Duodenal mucosa (tissue), 2 donors: ENCODE data around the gene HOXD12.

Experiments
- H3K27ac ChIP-seq: one replicate; pipeline ENCODE4 v1.7.0; 2013; ENCODE audit warnings: low read depth, low read length
- H3K27me3 ChIP-seq, 2 donors: one replicate each; pipeline ENCODE4 v1.7.0; 2013; ENCODE audit warnings: low read length in 2 of 2, control low read depth in 1 of 2; ENCODE audit not compliant: insufficient read depth in 2 of 2, control insufficient read depth in 1 of 2
- H3K36me3 ChIP-seq, 2 donors: one replicate each; pipeline ENCODE4 v1.7.0; 2013; ENCODE audit warnings: low read length in 2 of 2, control low read depth in 1 of 2; ENCODE audit not compliant: insufficient read depth in 2 of 2, control insufficient read depth in 1 of 2
- H3K4me1 ChIP-seq, 2 donors: one replicate each; pipeline ENCODE4 v1.7.0; 2013; ENCODE audit warnings: low read length in 2 of 2, control low read depth in 1 of 2; ENCODE audit not compliant: insufficient read depth in 2 of 2, control insufficient read depth in 1 of 2
- H3K4me3 ChIP-seq, 2 donors: one replicate each; pipeline ENCODE4 v1.7.0; 2013; ENCODE audit warnings: low read length in 2 of 2, low read depth in 1 of 2
- H3K9ac ChIP-seq, 2 donors: one replicate each; pipeline ENCODE4 v1.7.0; 2013; ENCODE audit warnings: low read length in 2 of 2, low read depth in 1 of 2
- H3K9me3 ChIP-seq, 2 donors: one replicate each; pipeline ENCODE4 v1.7.0; 2013; ENCODE audit warnings: low read length in 2 of 2, control low read depth in 1 of 2; ENCODE audit not compliant: control insufficient read depth in 1 of 2

HOXD12 gene

GRCh38 chr2:176072951-176073904 is 26.4 kb upstream of the HOXD12 start:
- H3K9me3 ChIP-seq = no peaks in the 10 kb centered on the region
- H3K4me3 ChIP-seq = no peak overlapping the region
- no peak overlapping the region for H3K27ac ChIP-seq
- H3K9ac ChIP-seq = no peak overlapping the region
- H3K36me3 ChIP-seq = no peaks in the 10 kb centered on the region
- H3K4me1 ChIP-seq = peaks cover 6 to 8% of the 10 kb centered on the region in 2 donors
- H3K27me3 ChIP-seq = peaks cover 93 to 94% of the 10 kb centered on the region in 2 donors

GRCh38 chr2:176074919-176075425 is 24.6 kb upstream of the HOXD12 start:
- Histone ChIP-seq H3K9me3 (no peaks in the 10 kb centered on the region), H3K36me3 (no peaks in the 10 kb centered on the region), H3K27me3 (peaks cover 92 to 93% of the 10 kb centered on the region in 2 donors), H3K27ac (no peak overlapping the region), H3K4me3 (no peak overlapping the region), H3K9ac (no peak overlapping the region), H3K4me1 (peaks cover 0 to 7% of the 10 kb centered on the region in 2 donors)

- Histone ChIP-seq H3K4me1 (peaks cover 0 to 9% of the 10 kb centered on the region in 2 donors), H3K27ac (no peak overlapping the region), H3K27me3 (peaks cover 88 to 89% of the 10 kb centered on the region in 2 donors), H3K9me3 (no peaks in the 10 kb centered on the region), H3K9ac (no peak overlapping the region), H3K4me3 (no peak overlapping the region), H3K36me3 (no peaks in the 10 kb centered on the region)
Observed at GRCh38 chr2:176075481-176075880, 24.1 kb upstream of the HOXD12 start.

- no peaks in the 10 kb centered on the region for H3K36me3 ChIP-seq
- no peak overlapping the region for H3K9ac ChIP-seq
- H3K4me3 ChIP-seq = no peak overlapping the region
- H3K9me3 ChIP-seq = peaks cover 0 to 2% of the 10 kb centered on the region in 2 donors
- H3K27ac ChIP-seq = no peak overlapping the region
- peaks cover 0 to 11% of the 10 kb centered on the region in 2 donors for H3K4me1 ChIP-seq
- peaks cover 87 to 89% of the 10 kb centered on the region in 2 donors for H3K27me3 ChIP-seq
Observed at GRCh38 chr2:176076063-176076462, 23.5 kb upstream of the HOXD12 start.

GRCh38 chr2:176076796-176077195 is 22.8 kb upstream of the HOXD12 start:
- H3K9ac ChIP-seq = no peak overlapping the region
- peaks cover 0 to 11% of the 10 kb centered on the region in 2 donors for H3K4me1 ChIP-seq
- no peak overlapping the region for H3K4me3 ChIP-seq
- peaks cover 0 to 2% of the 10 kb centered on the region in 2 donors for H3K9me3 ChIP-seq
- H3K36me3 ChIP-seq = no peaks in the 10 kb centered on the region
- peaks cover 87 to 89% of the 10 kb centered on the region in 2 donors for H3K27me3 ChIP-seq
- no peak overlapping the region for H3K27ac ChIP-seq

GRCh38 chr2:176078541-176079284 is 20.9 kb upstream of the HOXD12 start:
- Histone ChIP-seq H3K9ac (no peak overlapping the region), H3K36me3 (no peaks in the 10 kb centered on the region), H3K27me3 (peaks cover 87 to 91% of the 10 kb centered on the region in 2 donors), H3K4me1 (peaks cover 0 to 14% of the 10 kb centered on the region in 2 donors), H3K27ac (no peak overlapping the region), H3K9me3 (peaks cover 0 to 2% of the 10 kb centered on the region in 2 donors), H3K4me3 (no peak overlapping the region)

GRCh38 chr2:176079285-176079830 is 20.2 kb upstream of the HOXD12 start:
- peaks cover 88 to 91% of the 10 kb centered on the region in 2 donors for H3K27me3 ChIP-seq
- no peak overlapping the region for H3K27ac ChIP-seq
- peaks cover 0 to 2% of the 10 kb centered on the region in 2 donors for H3K9me3 ChIP-seq
- H3K9ac ChIP-seq = no peak overlapping the region
- H3K4me1 ChIP-seq = peaks cover 0 to 14% of the 10 kb centered on the region in 2 donors
- no peaks in the 10 kb centered on the region for H3K36me3 ChIP-seq
- no peak overlapping the region for H3K4me3 ChIP-seq

GRCh38 chr2:176079831-176080539 is 19.6 kb upstream of the HOXD12 start:
- Histone ChIP-seq H3K9me3 (peaks cover 0 to 2% of the 10 kb centered on the region in 2 donors), H3K9ac (no peak overlapping the region), H3K4me3 (no peak overlapping the region), H3K4me1 (peaks cover 6 to 14% of the 10 kb centered on the region in 2 donors), H3K27me3 (peaks cover 88 to 91% of the 10 kb centered on the region in 2 donors), H3K36me3 (no peaks in the 10 kb centered on the region), H3K27ac (no peak overlapping the region)

- H3K4me1 ChIP-seq = peaks cover 6 to 14% of the 10 kb centered on the region in 2 donors
- H3K27ac ChIP-seq = no peak overlapping the region
- H3K36me3 ChIP-seq = no peaks in the 10 kb centered on the region
- no peak overlapping the region for H3K4me3 ChIP-seq
- H3K9ac ChIP-seq = no peak overlapping the region
- peaks cover 0 to 2% of the 10 kb centered on the region in 2 donors for H3K9me3 ChIP-seq
- peaks cover 88 to 91% of the 10 kb centered on the region in 2 donors for H3K27me3 ChIP-seq
Observed at GRCh38 chr2:176080540-176081375, 18.8 kb upstream of the HOXD12 start.
